Gastrocnemius medialis (tissue), 4 donors: Measurements from ENCODE around the gene VAV2.

Experiments
- POLR2A ChIP-seq, 2 donors: fragments of 450-650 bp; IDR thresholded peaks; one replicate each; pipeline ENCODE4 v1.6.1; 2017; ENCODE audit warnings: antibody characterized with exemption in 2 of 2, mild to moderate bottlenecking in 2 of 2, moderate library complexity in 2 of 2
- TF ChIP-seq, protein P1 (sequence below), 5 experiments: fragments of 450-650 bp in 3 of 5; fragments of 200-600 bp in 2 of 5; sonication (generic) in 2 of 5; IDR thresholded peaks in 4 of 5; conservative IDR thresholded peaks in 1 of 5; 1 replicate in 4 of 5; 2 replicates in 1 of 5; pipeline ENCODE4 v1.5.1; 2016 to 2019; ENCODE audit warnings: antibody characterized with exemption in 5 of 5, mild to moderate bottlenecking in 3 of 5, moderate library complexity in 3 of 5

DNA sequence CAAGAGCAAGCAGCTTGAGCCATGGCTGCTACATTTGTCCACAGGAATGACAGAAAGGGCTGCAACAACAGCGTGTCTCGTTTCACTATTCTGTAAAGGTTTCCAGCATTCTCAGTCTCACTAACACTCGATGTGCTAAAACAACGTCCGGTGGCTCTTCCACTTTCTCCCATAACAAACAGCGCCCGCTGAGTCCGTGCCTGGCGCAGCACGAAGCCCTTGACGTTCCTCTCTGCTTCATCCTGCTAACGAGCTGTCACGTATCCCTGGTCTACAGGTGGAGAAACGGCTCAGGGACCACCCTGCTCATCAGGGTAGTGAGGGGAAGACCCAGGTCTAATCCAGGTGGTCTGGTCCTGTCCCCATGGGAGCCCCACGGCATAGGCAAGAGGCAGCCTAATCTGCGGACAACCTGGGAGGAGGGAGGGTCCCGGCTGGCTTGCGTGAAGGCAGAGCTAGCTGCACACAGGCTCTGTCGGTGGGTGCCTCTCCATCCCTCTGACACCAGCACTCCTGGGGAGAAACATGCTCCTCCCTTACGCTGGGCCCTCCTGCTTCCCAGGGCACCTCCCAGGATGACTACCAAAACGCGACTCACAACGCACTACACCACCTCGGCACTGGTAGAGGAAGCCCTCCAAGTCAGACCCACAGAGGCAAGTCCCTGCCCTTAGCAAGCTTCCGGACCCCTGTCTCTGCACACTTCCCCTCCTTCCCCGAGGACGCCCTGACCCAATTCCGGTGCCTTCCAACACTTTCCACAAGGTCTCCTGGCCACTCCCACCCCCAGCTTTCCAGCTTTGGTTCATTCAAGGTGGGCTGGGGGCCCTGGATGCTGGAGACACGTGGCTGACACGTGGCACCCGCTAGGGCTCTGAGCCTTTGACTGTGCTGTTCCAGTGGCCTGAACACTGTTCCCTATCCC is 43.3 kb downstream of the VAV2 start:
- TF ChIP-seq, protein P1, sequence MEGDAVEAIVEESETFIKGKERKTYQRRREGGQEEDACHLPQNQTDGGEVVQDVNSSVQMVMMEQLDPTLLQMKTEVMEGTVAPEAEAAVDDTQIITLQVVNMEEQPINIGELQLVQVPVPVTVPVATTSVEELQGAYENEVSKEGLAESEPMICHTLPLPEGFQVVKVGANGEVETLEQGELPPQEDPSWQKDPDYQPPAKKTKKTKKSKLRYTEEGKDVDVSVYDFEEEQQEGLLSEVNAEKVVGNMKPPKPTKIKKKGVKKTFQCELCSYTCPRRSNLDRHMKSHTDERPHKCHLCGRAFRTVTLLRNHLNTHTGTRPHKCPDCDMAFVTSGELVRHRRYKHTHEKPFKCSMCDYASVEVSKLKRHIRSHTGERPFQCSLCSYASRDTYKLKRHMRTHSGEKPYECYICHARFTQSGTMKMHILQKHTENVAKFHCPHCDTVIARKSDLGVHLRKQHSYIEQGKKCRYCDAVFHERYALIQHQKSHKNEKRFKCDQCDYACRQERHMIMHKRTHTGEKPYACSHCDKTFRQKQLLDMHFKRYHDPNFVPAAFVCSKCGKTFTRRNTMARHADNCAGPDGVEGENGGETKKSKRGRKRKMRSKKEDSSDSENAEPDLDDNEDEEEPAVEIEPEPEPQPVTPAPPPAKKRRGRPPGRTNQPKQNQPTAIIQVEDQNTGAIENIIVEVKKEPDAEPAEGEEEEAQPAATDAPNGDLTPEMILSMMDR (IDR thresholded peaks at IDR 0.05 in 4 of 5, conservative IDR thresholded peaks at IDR 0.05 in 1 of 5), result no peak
- TF ChIP-seq POLR2A (IDR thresholded peaks at IDR 0.05), result no peak
